Thoracic aorta (tissue), 2 donors: Measurements from ENCODE around the gene TMEM115. TPM values are rescaled to one million over a fixed set of nuclear protein-coding genes. Genes with fewer than 3 reads are reported as not detected.

Experiments used
- ATAC-seq: fragments of 150-250 bp; one replicate; pipeline ENCODE4 v1.8.0; 2017; ENCODE audit warnings: low read depth; ENCODE audit not compliant: insufficient number of reproducible peaks, low FRiP score
- DNase-seq: peaks from one replicate; pipeline ENCODE4 v3.0.0-alpha.2; 2020; ENCODE audit warnings: low spot score
- H3K27ac ChIP-seq, 2 donors: fragments of 200-600 bp; sonication (generic); 1 replicate in 1 of 2; 2 replicates in 1 of 2; pipeline ENCODE4 v1.5.1; 2016; ENCODE audit warnings: mild to moderate bottlenecking in 2 of 2, moderate library complexity in 2 of 2
- H3K27me3 ChIP-seq: fragments of 200-600 bp; sonication (generic); replicated peaks from 2 replicates; pipeline ENCODE4 v1.6.0; 2016; ENCODE audit warnings: mild to moderate bottlenecking; ENCODE audit not compliant: insufficient read depth
- H3K36me3 ChIP-seq: fragments of 200-600 bp; sonication (generic); one replicate; pipeline ENCODE4 v1.5.1; 2016
- H3K4me1 ChIP-seq, 2 donors: fragments of 200-600 bp; sonication (generic); 1 replicate in 1 of 2; 2 replicates in 1 of 2; pipeline versions ENCODE4 v1.5.1 to v1.6.0; 2016; ENCODE audit warnings: low read depth in 2 of 2, mild to moderate bottlenecking in 1 of 2; ENCODE audit not compliant: control insufficient read depth in 1 of 2
- H3K4me3 ChIP-seq: fragments of 200-600 bp; sonication (generic); 2 replicates; pipeline ENCODE4 v1.5.1; 2016; ENCODE audit warnings: mild to moderate bottlenecking
- H3K9me3 ChIP-seq: fragments of 200-600 bp; sonication (generic); 2 replicates; pipeline ENCODE4 v1.5.1; 2016
- CTCF ChIP-seq: fragments of 200-600 bp; sonication (generic); IDR thresholded peaks from one replicate; pipeline ENCODE4 v1.5.1; 2019; ENCODE audit warnings: antibody characterized with exemption
- total RNA-seq, 2 donors: library from RNA; depleted of rRNA; stranded (reverse); fragments of >200 nt; gene quantifications; one replicate each; pipeline versions ENCODE4 v1.1.0 to v1.2.3, GENCODE V29; 2016

TMEM115 gene
- total RNA-seq, 2 donors from 2014 or later = 55.0 to 57.7 TPM

GRCh38 chr3:50365080-50365841 lies 5.9 kb upstream of the TMEM115 start:
- H3K27ac ChIP-seq = no peak overlapping the region
- H3K4me1 ChIP-seq = peaks cover 6 to 22% of the 10 kb centered on the region in 2 donors
- H3K27me3 ChIP-seq = no peaks in the 10 kb centered on the region
- no peaks in the 10 kb centered on the region for H3K9me3 ChIP-seq
- TF ChIP-seq CTCF = no peak
- no peaks in the 10 kb centered on the region for H3K36me3 ChIP-seq
- ATAC-seq = peak; percentile 53
- peak; percentile 65 for DNase-seq
- H3K4me3 ChIP-seq = peak overlapping the region; percentile 80

- no peaks in the 10 kb centered on the region for H3K36me3 ChIP-seq
- H3K27ac ChIP-seq = no peak overlapping the region
- H3K27me3 ChIP-seq = no peaks in the 10 kb centered on the region
- no peak for DNase-seq
- peaks cover 6 to 22% of the 10 kb centered on the region in 2 donors for H3K4me1 ChIP-seq
- peak overlapping the region; percentile 80 for H3K4me3 ChIP-seq
- H3K9me3 ChIP-seq = no peaks in the 10 kb centered on the region
- TF ChIP-seq CTCF = no peak
- ATAC-seq = no peak
Measured at GRCh38 chr3:50364573-50365079, 5.3 kb upstream of the TMEM115 start.

DNA sequence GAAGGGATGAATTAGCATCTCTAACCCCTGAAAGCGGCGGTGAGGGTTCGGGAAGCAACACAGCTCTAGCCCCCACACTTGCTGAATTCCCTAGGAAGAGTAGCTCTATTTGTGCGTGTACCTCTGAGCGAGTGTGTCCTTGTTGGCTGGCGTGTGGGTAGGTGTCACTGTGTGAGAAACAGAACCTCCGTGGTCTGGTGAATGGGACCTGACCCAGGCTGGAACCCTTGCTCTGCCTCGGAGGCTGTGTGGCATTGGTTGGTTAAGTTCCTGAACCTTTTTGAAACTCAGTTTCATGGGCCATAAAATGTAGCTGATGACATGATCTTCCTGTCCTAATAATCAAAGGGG lies 414 bp upstream of the TMEM115 start:
- H3K27me3 ChIP-seq = no peaks in the 10 kb centered on the region
- H3K36me3 ChIP-seq = peaks cover 20% of the 10 kb centered on the region
- no peak overlapping the region for H3K27ac ChIP-seq
- H3K4me3 ChIP-seq = peak overlapping the region; percentile 94
- ATAC-seq (peak; percentile 21), DNase-seq (no peak)
- TF ChIP-seq CTCF = no peak
- H3K9me3 ChIP-seq = no peaks in the 10 kb centered on the region
- peaks cover 38 to 44% of the 10 kb centered on the region in 2 donors for H3K4me1 ChIP-seq

DNA sequence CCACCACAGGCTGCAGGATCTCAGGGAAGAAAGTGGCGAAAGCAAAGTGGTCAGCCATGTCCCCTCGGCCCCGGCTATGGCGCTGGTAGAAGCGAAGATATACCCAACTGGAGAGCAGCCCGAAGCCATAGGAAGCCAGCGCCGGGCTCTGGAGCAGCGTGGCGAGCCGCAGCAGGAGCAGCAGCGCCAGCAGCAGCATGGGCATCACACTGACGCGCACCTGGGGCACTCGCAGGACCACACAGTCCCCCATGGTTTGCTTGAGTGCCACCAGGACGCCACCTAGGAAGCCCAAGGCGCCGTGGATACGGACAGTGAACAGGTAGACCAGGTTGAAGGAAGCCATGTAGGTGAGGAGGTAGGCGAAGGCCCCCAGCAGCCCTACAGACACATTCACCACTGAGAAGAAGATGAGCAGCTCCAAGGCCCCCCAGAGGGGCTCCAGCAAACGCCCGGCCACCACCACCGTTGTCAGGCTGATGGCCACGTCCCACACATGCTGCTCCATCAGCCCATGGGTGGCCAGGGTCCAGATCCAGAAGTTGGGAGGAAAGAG lies 888 bp downstream of the TMEM115 start:
- peaks cover 32 to 38% of the 10 kb centered on the region in 2 donors for H3K4me1 ChIP-seq
- no peak for DNase-seq

More for the DNA sequence above, 888 bp downstream of the TMEM115 start:
- H3K4me3 ChIP-seq = peak overlapping the region; percentile 94
- no peaks in the 10 kb centered on the region for H3K27me3 ChIP-seq
- H3K36me3 ChIP-seq = peaks cover 33% of the 10 kb centered on the region
- no peaks in the 10 kb centered on the region for H3K9me3 ChIP-seq
- no peak for ATAC-seq
- H3K27ac ChIP-seq = peak overlapping the region; percentile 82 to 91
- TF ChIP-seq CTCF = no peak
